Natural killer cell (primary cell): ENCODE data around the gene PKLR. TPM values are rescaled to one million over a fixed set of nuclear protein-coding genes. Genes with fewer than 3 reads are reported as not detected.

Source experiments
- ATAC-seq, 3 donors: fragments of 150-1000 bp in 2 of 3; fragments of 200-7000 bp in 1 of 3; cut with Tn5 transposase; 1 replicate in 1 of 3; 2 replicates in 2 of 3; pipeline ENCODE4 v1.10.0; 2021; ENCODE audit warnings: mild to moderate bottlenecking in 2 of 3, moderate library complexity in 2 of 3
- DNase-seq, 2 donors: peaks; one replicate each; pipeline versions ENCODE4 v3.0.0 to v3.0.0-alpha.2; 2013 to 2021; ENCODE audit warnings: mixed read lengths in 1 of 2
- H3K27ac ChIP-seq: one replicate; pipeline ENCODE4 v1.5.1; 2013; ENCODE audit warnings: mild to moderate bottlenecking, low read length
- H3K27me3 ChIP-seq: one replicate; pipeline ENCODE4 v1.6.1; 2013; ENCODE audit warnings: low read length; ENCODE audit not compliant: control insufficient read depth, insufficient read depth
- H3K36me3 ChIP-seq: one replicate; pipeline ENCODE4 v1.6.1; 2013; ENCODE audit warnings: low read length; ENCODE audit not compliant: control insufficient read depth, insufficient read depth
- H3K4me1 ChIP-seq: one replicate; pipeline ENCODE4 v1.6.1; 2013; ENCODE audit warnings: low read length; ENCODE audit not compliant: control insufficient read depth, insufficient read depth
- H3K4me3 ChIP-seq: one replicate; pipeline ENCODE4 v1.5.1; 2013; ENCODE audit warnings: low read length
- H3K9me3 ChIP-seq: one replicate; pipeline ENCODE4 v1.6.1; 2013; ENCODE audit warnings: low read length; ENCODE audit not compliant: control insufficient read depth, insufficient read depth
- H3K27ac Mint-ChIP-seq, 2 donors: one replicate each; pipeline ENCODE4 v1.8.0; 2022; ENCODE audit warnings: mild to moderate bottlenecking in 2 of 2, mixed read lengths in 2 of 2, moderate library complexity in 1 of 2
- H3K27me3 Mint-ChIP-seq, 2 donors: one replicate each; pipeline ENCODE4 v1.8.0; 2022; ENCODE audit warnings: low read depth in 2 of 2, mixed read lengths in 2 of 2
- H3K36me3 Mint-ChIP-seq: one replicate; pipeline ENCODE4 v1.8.0; 2022; ENCODE audit warnings: mixed read lengths
- H3K4me1 Mint-ChIP-seq, 2 donors: one replicate each; pipeline ENCODE4 v1.8.0; 2022; ENCODE audit warnings: mixed read lengths in 2 of 2
- H3K4me3 Mint-ChIP-seq: one replicate; pipeline ENCODE4 v1.8.0; 2022; ENCODE audit warnings: mild to moderate bottlenecking, moderate library complexity, mixed read lengths
- H3K9me3 Mint-ChIP-seq, 2 donors: one replicate each; pipeline ENCODE4 v1.8.0; 2022; ENCODE audit warnings: mixed read lengths in 2 of 2
- WGBS: methylation state at CpG from one replicate; pipeline ENCODE4 v1.1.7; 2013; ENCODE audit warnings: missing lambda C conversion rate; ENCODE audit not compliant: insufficient coverage; 5-methylcytosine and 5-hydroxymethylcytosine counted together
- intact Hi-C: fragments of 100-400 bp; cut with micrococcal nuclease; formaldehyde crosslinking; loops from one replicate; pipeline ENCODE4 v1.14.2; 2022
- total RNA-seq, 4 donors: library from RNA; stranded (reverse); fragments of 120-200 nt in 1 of 4; gene quantifications; one replicate each; pipeline versions ENCODE4 v1.2.3 to v1.2.4, GENCODE V29; 2013 to 2022
- TF ChIP-seq, protein P1 (sequence below): fragments of 200-600 bp; IDR thresholded peaks from one replicate; pipeline ENCODE4 v1.8.0; 2022; ENCODE audit warnings: antibody characterized with exemption

The PKLR gene
- total RNA-seq, 3 donors from 2014 or later (not counting 1 experiment from before 2014, with no cell fraction given) = 0.12 TPM; not detected in 2

DNA sequence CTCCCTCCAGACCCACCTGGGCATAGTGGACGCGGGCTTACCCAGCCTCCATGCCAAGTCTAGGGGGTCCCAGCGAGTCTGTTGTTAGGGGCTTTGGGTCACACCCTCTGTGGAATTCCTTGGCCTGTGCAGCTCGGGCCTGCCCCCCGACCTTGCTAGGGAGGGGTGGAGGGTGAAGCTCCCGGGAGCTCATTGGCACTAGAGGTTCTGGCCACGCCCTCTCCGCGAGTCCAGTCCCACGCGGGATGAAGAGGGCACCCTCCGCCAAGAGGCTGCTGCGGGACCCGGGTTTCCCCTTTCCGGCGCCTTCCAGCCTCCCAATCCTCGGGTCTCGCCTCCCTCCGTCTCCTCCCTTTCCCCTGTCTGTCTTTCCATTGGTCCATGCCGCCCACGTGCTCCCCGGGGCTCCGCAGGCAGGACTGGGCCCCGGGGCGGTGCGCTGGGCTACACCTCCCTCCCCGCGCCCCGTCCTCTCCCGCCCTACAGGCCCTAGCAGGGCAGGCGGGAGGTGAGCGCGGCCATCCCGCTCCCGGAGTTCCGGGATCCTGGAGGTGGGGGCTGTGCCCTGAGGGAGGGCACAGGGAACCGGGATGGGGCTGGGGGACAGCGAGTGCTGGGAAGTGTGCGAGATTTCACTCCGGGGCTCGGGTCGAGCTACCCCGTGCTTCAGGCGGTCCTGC lies 22.9 kb upstream of the PKLR start:
- H3K36me3 Mint-ChIP-seq = no peaks in the 10 kb centered on the region
- H3K4me1 ChIP-seq = peaks cover 38% of the 10 kb centered on the region

DNA sequence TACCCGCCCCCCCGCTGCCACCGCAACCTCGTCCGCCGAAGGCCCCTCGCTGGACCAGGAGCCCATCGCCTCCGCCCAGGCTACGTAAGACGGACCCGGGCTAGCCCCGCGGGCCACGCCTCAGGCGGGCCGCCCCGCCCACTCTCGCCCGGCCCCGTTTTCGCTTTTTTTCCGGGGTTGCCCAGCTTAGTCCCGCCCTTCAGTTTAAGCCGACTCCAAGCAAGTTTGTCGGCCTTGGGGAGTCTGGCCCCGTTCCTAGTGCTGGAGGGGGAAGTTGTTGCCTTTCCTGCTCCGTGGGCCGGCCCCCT lies 22.4 kb upstream of the PKLR start:
- peak; percentile 72 to 90 for DNase-seq
- Mint-ChIP-seq H3K4me3 (peak overlapping the region; percentile 96), H3K9me3 (no peaks in the 10 kb centered on the region), H3K27me3 (no peaks in the 10 kb centered on the region), H3K27ac (peak overlapping the region; percentile 74 to 79), H3K36me3 (no peaks in the 10 kb centered on the region), H3K4me1 (peaks cover 21 to 53% of the 10 kb centered on the region in 2 donors)
- Histone ChIP-seq H3K4me3 (peak overlapping the region; percentile 99), H3K36me3 (no peaks in the 10 kb centered on the region), H3K9me3 (no peaks in the 10 kb centered on the region), H3K27ac (peak overlapping the region; percentile 89), H3K4me1 (peaks cover 38% of the 10 kb centered on the region), H3K27me3 (no peaks in the 10 kb centered on the region)
- intact Hi-C loops = loop anchor here (1.0 to 5.0 kb wide), 5 partner anchors 15 to 239 kb away; partner anchors contain the start of genes ASH1L, FDPS and THBS3
- TF ChIP-seq, protein P1, sequence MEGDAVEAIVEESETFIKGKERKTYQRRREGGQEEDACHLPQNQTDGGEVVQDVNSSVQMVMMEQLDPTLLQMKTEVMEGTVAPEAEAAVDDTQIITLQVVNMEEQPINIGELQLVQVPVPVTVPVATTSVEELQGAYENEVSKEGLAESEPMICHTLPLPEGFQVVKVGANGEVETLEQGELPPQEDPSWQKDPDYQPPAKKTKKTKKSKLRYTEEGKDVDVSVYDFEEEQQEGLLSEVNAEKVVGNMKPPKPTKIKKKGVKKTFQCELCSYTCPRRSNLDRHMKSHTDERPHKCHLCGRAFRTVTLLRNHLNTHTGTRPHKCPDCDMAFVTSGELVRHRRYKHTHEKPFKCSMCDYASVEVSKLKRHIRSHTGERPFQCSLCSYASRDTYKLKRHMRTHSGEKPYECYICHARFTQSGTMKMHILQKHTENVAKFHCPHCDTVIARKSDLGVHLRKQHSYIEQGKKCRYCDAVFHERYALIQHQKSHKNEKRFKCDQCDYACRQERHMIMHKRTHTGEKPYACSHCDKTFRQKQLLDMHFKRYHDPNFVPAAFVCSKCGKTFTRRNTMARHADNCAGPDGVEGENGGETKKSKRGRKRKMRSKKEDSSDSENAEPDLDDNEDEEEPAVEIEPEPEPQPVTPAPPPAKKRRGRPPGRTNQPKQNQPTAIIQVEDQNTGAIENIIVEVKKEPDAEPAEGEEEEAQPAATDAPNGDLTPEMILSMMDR = no peak
- ATAC-seq = peak; percentile 57 to 82 (median 68)
- under 1% methylated on average over 29 of the region's 29 CpGs for WGBS

More for the DNA sequence above, 22.9 kb upstream of the PKLR start:
- ATAC-seq (peak; percentile 78 to 90 (median 81)), DNase-seq (peak; percentile 79 to 93)
- Histone ChIP-seq H3K9me3 (no peaks in the 10 kb centered on the region), H3K27me3 (no peaks in the 10 kb centered on the region), H3K36me3 (no peaks in the 10 kb centered on the region), H3K4me3 (peak overlapping the region; percentile 99), H3K27ac (peak overlapping the region; percentile 89)
- Mint-ChIP-seq H3K27me3 (no peaks in the 10 kb centered on the region), H3K27ac (peak overlapping the region; percentile 74 to 79), H3K9me3 (no peaks in the 10 kb centered on the region), H3K4me1 (peaks cover 21 to 49% of the 10 kb centered on the region in 2 donors), H3K4me3 (peak overlapping the region; percentile 96)
- WGBS = under 1% methylated on average over 44 of the region's 44 CpGs
- intact Hi-C loops = loop anchor here (5.0 kb wide), 1 partner anchor 238 kb away; the partner anchor contains the start of gene ASH1L
- TF ChIP-seq, protein P1 = no peak

- Histone ChIP-seq H3K36me3 (peaks cover under 1% of the 10 kb centered on the region), H3K27me3 (no peaks in the 10 kb centered on the region), H3K4me1 (peaks cover 38% of the 10 kb centered on the region), H3K9me3 (no peaks in the 10 kb centered on the region), H3K4me3 (peak overlapping the region; percentile 99), H3K27ac (peak overlapping the region; percentile 89)
- peak; percentile 89 for DNase-seq
- no peaks in the 10 kb centered on the region for H3K36me3 Mint-ChIP-seq
- intact Hi-C loops = loop anchor here (1.0 to 5.0 kb wide), 5 partner anchors 15 to 239 kb away; partner anchors contain the start of genes ASH1L, FDPS and THBS3
- TF ChIP-seq, protein P1 = peak; percentile 96
- WGBS = under 1% methylated on average over 57 of the region's 58 CpGs
- peak overlapping the region; percentile 74 to 79 for H3K27ac Mint-ChIP-seq
- H3K9me3 Mint-ChIP-seq = no peaks in the 10 kb centered on the region
- no peaks in the 10 kb centered on the region for H3K27me3 Mint-ChIP-seq
- H3K4me3 Mint-ChIP-seq = peak overlapping the region; percentile 96
- peaks cover 21 to 53% of the 10 kb centered on the region in 2 donors for H3K4me1 Mint-ChIP-seq
- ATAC-seq = peak; percentile 59 to 76 (median 64)
Observed at GRCh38 chr1:155322953-155323728, 21.9 kb upstream of the PKLR start.
